Measurements from ENCODE around the gene C2CD4D.

Gene C2CD4D

DNA sequence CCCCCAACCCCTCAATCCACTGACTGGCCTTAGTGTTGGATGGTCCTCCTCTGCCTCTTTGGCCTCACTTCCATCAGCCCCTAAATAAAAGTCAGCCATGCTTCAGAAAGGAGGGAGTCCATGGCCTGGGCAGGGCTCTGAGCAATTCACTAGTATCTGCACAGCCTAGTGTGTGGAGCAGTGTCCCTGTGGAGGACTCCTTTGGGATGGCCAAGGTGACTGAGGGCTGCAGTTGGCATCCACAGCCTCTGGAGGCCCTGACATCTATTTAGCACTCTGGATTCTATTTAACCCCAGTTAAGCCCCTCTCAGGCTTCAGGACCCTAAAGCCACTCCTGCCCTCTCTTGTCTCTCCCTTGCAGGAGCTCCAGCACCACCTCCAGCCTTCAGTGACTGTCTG, 10.3 kb upstream of the C2CD4D start:
- no peak overlapping the region for H3K4me2 ChIP-seq (ENCODE audit: insufficient read depth, low read length)
- TF ChIP-seq, protein P1, sequence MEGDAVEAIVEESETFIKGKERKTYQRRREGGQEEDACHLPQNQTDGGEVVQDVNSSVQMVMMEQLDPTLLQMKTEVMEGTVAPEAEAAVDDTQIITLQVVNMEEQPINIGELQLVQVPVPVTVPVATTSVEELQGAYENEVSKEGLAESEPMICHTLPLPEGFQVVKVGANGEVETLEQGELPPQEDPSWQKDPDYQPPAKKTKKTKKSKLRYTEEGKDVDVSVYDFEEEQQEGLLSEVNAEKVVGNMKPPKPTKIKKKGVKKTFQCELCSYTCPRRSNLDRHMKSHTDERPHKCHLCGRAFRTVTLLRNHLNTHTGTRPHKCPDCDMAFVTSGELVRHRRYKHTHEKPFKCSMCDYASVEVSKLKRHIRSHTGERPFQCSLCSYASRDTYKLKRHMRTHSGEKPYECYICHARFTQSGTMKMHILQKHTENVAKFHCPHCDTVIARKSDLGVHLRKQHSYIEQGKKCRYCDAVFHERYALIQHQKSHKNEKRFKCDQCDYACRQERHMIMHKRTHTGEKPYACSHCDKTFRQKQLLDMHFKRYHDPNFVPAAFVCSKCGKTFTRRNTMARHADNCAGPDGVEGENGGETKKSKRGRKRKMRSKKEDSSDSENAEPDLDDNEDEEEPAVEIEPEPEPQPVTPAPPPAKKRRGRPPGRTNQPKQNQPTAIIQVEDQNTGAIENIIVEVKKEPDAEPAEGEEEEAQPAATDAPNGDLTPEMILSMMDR (IDR thresholded peaks at IDR 0.05; ENCODE audit: borderline replicate concordance, extremely low read depth, low read length, poor library complexity, severe bottlenecking): no peak
- no peak for TF ChIP-seq EZH2 (IDR thresholded peaks at IDR 0.05; ENCODE audit: borderline replicate concordance, low read depth, low read length, severe bottlenecking)

GRCh38 chr1:151849126-151849525, 9.5 kb upstream of the C2CD4D start:
- Histone ChIP-seq H3K4me2 (ENCODE audit: insufficient read depth, low read length) (no peak overlapping the region), H3K9ac (ENCODE audit: low read depth, low read length) (no peak overlapping the region), H3K9me3 (ENCODE audit: insufficient read depth, low read length, severe bottlenecking) (no peaks in the 10 kb centered on the region), H3K27ac (ENCODE audit: low read length) (no peak overlapping the region), H2AFZ (ENCODE audit: low read depth, low read length) (no peak overlapping the region), H3K27me3 (ENCODE audit: insufficient read depth, low read length, poor library complexity) (no peaks in the 10 kb centered on the region), H4K20me1 (ENCODE audit: insufficient read depth, low read length) (no peaks in the 10 kb centered on the region), H3K4me3 (ENCODE audit: low read depth in 1 of 2, low read length in 2 of 2) (no peak overlapping the region), H3K36me3 (ENCODE audit: insufficient read depth, low read length) (no peaks in the 10 kb centered on the region), H3K79me2 (ENCODE audit: insufficient read depth, low read length) (no peaks in the 10 kb centered on the region), H3K4me1 (ENCODE audit: insufficient read depth, low read length) (no peaks in the 10 kb centered on the region)
- TF ChIP-seq, protein P1 (IDR thresholded peaks at IDR 0.05; ENCODE audit: borderline replicate concordance, extremely low read depth, low read length, poor library complexity, severe bottlenecking): no peak
- no peak for TF ChIP-seq EZH2 (IDR thresholded peaks at IDR 0.05; ENCODE audit: borderline replicate concordance, low read depth, low read length, severe bottlenecking)
- ATAC-seq (ENCODE audit: insufficient read depth, low read depth) (no peak), DNase-seq (no peak)

More for the DNA sequence above, 10.3 kb upstream of the C2CD4D start:
- DNase-seq: no peak
- Histone ChIP-seq H3K9ac (ENCODE audit: low read depth, low read length) (no peak overlapping the region), H2AFZ (ENCODE audit: low read depth, low read length) (no peak overlapping the region), H3K9me3 (ENCODE audit: insufficient read depth, low read length, severe bottlenecking) (no peaks in the 10 kb centered on the region), H3K4me1 (ENCODE audit: insufficient read depth, low read length) (no peaks in the 10 kb centered on the region), H3K4me3 (ENCODE audit: low read depth in 1 of 2, low read length in 2 of 2) (no peak overlapping the region), H4K20me1 (ENCODE audit: insufficient read depth, low read length) (no peaks in the 10 kb centered on the region), H3K27me3 (ENCODE audit: insufficient read depth, low read length, poor library complexity) (no peaks in the 10 kb centered on the region), H3K36me3 (ENCODE audit: insufficient read depth, low read length) (no peaks in the 10 kb centered on the region), H3K79me2 (ENCODE audit: insufficient read depth, low read length) (no peaks in the 10 kb centered on the region), H3K27ac (ENCODE audit: low read length) (no peak overlapping the region)
- ATAC-seq (ENCODE audit: insufficient read depth, low read depth): no peak

DNA sequence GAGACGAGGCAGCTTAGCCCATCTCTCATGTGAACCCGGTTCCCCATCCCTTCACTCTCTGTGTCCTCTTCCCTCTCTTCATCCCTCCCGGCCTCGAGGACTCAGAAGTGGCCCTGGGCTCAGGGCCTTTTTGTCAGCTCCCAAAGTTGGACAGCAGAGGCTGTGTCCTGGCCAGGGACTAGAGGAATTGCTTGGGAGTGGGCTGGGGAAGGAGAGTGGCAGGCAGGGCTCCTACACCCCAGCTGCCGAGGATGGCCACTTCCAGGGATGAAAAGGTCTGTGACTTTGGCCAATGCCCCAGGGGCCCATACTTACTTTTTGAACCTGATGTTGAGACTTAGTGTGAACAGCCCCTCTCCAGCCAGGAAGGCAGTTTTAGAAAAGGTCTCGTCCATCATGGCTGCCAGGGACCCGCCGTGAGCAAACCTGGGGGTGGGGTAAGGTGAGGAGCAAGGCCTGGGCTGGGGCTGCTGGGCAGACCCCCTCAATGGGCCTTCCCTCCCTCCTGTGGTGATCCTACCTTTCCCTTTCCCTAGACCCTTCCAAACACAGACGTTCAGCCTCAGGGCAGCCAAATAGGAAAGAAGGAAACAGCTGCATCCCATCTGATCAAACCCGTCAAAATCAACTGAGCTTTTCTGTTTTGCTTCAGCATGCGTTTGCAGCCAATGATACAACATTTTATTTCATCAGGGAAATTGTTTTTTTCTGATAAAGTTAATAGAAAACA, 8.4 kb upstream of the C2CD4D start:
- ATAC-seq (ENCODE audit: insufficient read depth, low read depth) (no peak), DNase-seq (no peak)
- H2AFZ ChIP-seq (ENCODE audit: low read depth, low read length): no peak overlapping the region
- H3K9ac ChIP-seq (ENCODE audit: low read depth, low read length): no peak overlapping the region
- no peaks in the 10 kb centered on the region for H3K9me3 ChIP-seq (ENCODE audit: insufficient read depth, low read length, severe bottlenecking)
- H3K4me3 ChIP-seq (ENCODE audit: low read depth in 1 of 2, low read length in 2 of 2): no peak overlapping the region
- no peak overlapping the region for H3K27ac ChIP-seq (ENCODE audit: low read length)
- H3K79me2 ChIP-seq (ENCODE audit: insufficient read depth, low read length): no peaks in the 10 kb centered on the region
- TF ChIP-seq, protein P1 (IDR thresholded peaks at IDR 0.05; ENCODE audit: borderline replicate concordance, extremely low read depth, low read length, poor library complexity, severe bottlenecking): no peak
- no peak for TF ChIP-seq EZH2 (IDR thresholded peaks at IDR 0.05; ENCODE audit: borderline replicate concordance, low read depth, low read length, severe bottlenecking)
- H3K4me1 ChIP-seq (ENCODE audit: insufficient read depth, low read length): no peaks in the 10 kb centered on the region
- no peak overlapping the region for H3K4me2 ChIP-seq (ENCODE audit: insufficient read depth, low read length)
- no peaks in the 10 kb centered on the region for H4K20me1 ChIP-seq (ENCODE audit: insufficient read depth, low read length)
- no peaks in the 10 kb centered on the region for H3K36me3 ChIP-seq (ENCODE audit: insufficient read depth, low read length)
- no peaks in the 10 kb centered on the region for H3K27me3 ChIP-seq (ENCODE audit: insufficient read depth, low read length, poor library complexity)

Data from DND-41 (cell line).